Osteocyte (in vitro differentiated cells): Measurements from ENCODE around the gene CC2D1A. TPM values are rescaled to one million over a fixed set of nuclear protein-coding genes. Genes with fewer than 3 reads are reported as not detected.

ENCODE experiments used
- DNase-seq: peaks from one replicate; pipeline ENCODE4 v3.0.0; 2021; ENCODE audit warnings: mixed read lengths; ENCODE audit not compliant: unreplicated experiment; ENCODE audit errors: extremely low spot score
- H3K27ac Mint-ChIP-seq: one replicate; pipeline ENCODE4 v1.8.0; 2021; ENCODE audit warnings: mild to moderate bottlenecking, mixed read lengths; ENCODE audit not compliant: unreplicated experiment
- H3K27me3 Mint-ChIP-seq: one replicate; pipeline ENCODE4 v1.8.0; 2021; ENCODE audit warnings: mixed read lengths; ENCODE audit not compliant: unreplicated experiment
- H3K36me3 Mint-ChIP-seq: one replicate; pipeline ENCODE4 v1.8.0; 2021; ENCODE audit warnings: mixed read lengths; ENCODE audit not compliant: unreplicated experiment
- H3K4me1 Mint-ChIP-seq: one replicate; pipeline ENCODE4 v1.8.0; 2021; ENCODE audit warnings: mixed read lengths; ENCODE audit not compliant: unreplicated experiment
- H3K4me3 Mint-ChIP-seq: one replicate; pipeline ENCODE4 v1.8.0; 2021; ENCODE audit warnings: mild to moderate bottlenecking, moderate library complexity, mixed read lengths; ENCODE audit not compliant: unreplicated experiment
- H3K9me3 Mint-ChIP-seq: one replicate; pipeline ENCODE4 v1.8.0; 2021; ENCODE audit warnings: mixed read lengths; ENCODE audit not compliant: unreplicated experiment
- long read RNA-seq: library from polyadenylated mRNA; unstranded; transcript quantifications from one replicate; pipeline ENCODE4 v2.0.0, GENCODE V29; 2021
- total RNA-seq: library from RNA; stranded (reverse); gene quantifications from 2 replicates; pipeline ENCODE4 v1.2.1, GENCODE V29; 2021
- TF ChIP-seq, protein P1 (sequence below): fragments of 200-600 bp; sonication (generic); IDR thresholded peaks from 2 replicates; pipeline ENCODE4 v1.5.0; 2021; ENCODE audit warnings: antibody characterized with exemption, mild to moderate bottlenecking, moderate library complexity

CC2D1A gene
- 44.3 and 51.3 TPM in 2 replicates for total RNA-seq
- long read RNA-seq: 0 reads

DNA sequence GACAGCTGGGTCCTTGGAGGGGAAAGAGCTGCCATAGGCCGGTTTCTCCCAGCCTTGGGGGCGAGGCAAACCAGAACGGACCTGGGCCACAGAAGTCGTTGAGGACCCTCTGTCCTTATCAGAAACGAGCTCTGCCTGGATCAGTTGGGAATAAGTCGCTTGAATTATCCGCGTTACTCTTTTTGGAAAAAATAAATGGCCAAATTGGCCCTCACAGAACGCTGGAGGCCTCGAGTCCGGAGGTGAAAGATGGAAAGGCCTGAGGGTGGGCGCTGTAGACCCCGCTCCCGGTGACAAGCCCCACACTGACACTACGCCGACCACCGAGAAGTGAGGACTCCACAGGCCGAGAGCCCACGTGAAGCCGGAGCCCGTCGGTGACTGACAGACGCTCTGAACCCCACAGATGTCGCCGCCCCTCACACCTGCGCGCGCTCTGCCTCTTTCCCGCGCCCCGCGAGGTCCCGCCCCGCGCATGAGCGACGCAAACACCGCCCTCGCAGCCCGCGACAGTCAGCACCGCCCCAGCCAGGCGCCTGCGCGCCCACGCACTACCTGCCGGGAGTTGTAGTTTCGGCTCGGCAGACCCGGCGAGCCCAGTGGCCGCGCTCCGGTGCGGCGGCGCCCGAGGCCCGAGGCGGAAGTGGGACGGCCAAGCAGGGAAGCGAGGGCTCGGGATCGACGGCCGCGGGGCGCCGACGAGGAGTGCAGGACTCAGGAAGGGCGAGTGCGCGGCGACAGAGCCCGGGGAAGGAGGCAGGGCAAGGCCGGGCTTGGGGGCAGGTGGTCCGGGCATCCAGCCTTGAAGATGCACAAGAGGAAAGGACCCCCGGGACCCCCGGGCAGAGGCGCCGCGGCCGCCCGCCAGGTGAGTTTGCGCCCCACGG, at the start of gene CC2D1A, which contains the start of gene BRME1:
CC2D1A (plus strand) TSS at position 568 of the 887 bp plus-strand sequence; CDS start at position 809, 241 bp downstream.
BRME1 (minus strand) TSS at position 484 of the 887 bp plus-strand sequence. CDS start 1,225 bp downstream, outside the sequence.
- H3K9me3 Mint-ChIP-seq: no peaks in the 10 kb centered on the region
- H3K27ac Mint-ChIP-seq: peak within 1 kb of the TSS; percentile 50
- H3K36me3 Mint-ChIP-seq: peaks cover 7% of the 10 kb centered on the region
- peak; percentile 95 for DNase-seq
- H3K4me3 Mint-ChIP-seq: peak within 1 kb of the TSS; percentile 80
- H3K27me3 Mint-ChIP-seq: no peaks in the 10 kb centered on the region
- TF ChIP-seq, protein P1, sequence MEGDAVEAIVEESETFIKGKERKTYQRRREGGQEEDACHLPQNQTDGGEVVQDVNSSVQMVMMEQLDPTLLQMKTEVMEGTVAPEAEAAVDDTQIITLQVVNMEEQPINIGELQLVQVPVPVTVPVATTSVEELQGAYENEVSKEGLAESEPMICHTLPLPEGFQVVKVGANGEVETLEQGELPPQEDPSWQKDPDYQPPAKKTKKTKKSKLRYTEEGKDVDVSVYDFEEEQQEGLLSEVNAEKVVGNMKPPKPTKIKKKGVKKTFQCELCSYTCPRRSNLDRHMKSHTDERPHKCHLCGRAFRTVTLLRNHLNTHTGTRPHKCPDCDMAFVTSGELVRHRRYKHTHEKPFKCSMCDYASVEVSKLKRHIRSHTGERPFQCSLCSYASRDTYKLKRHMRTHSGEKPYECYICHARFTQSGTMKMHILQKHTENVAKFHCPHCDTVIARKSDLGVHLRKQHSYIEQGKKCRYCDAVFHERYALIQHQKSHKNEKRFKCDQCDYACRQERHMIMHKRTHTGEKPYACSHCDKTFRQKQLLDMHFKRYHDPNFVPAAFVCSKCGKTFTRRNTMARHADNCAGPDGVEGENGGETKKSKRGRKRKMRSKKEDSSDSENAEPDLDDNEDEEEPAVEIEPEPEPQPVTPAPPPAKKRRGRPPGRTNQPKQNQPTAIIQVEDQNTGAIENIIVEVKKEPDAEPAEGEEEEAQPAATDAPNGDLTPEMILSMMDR: no peak
- H3K4me1 Mint-ChIP-seq: peaks cover 14% of the 10 kb centered on the region

DNA sequence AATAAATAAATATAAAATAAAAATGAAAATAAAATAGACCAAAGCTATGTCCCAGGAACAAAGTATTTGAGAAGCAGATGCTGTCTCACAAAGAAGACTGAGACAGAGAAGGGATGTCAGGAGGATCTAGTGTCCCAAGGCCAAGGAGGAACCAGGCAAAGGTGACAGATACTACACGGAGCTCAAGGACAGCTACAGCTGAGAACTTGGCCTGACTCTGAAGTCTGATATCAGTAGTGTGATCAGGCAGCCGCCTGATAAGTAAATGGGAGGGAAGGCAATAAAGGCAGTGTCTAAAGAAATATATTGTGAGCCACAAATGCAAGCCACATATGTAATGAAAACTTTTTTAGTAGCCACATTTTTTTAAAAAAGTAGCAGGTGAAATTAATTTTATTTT, 49.5 kb upstream of the CC2D1A start:
- DNase-seq: no peak
- peak overlapping the region; percentile 66 for H3K27ac Mint-ChIP-seq
- no peaks in the 10 kb centered on the region for H3K36me3 Mint-ChIP-seq
- TF ChIP-seq, protein P1: no peak
- no peaks in the 10 kb centered on the region for H3K9me3 Mint-ChIP-seq
- no peaks in the 10 kb centered on the region for H3K27me3 Mint-ChIP-seq
- H3K4me3 Mint-ChIP-seq: no peak overlapping the region
- H3K4me1 Mint-ChIP-seq: peaks cover 45% of the 10 kb centered on the region

DNA sequence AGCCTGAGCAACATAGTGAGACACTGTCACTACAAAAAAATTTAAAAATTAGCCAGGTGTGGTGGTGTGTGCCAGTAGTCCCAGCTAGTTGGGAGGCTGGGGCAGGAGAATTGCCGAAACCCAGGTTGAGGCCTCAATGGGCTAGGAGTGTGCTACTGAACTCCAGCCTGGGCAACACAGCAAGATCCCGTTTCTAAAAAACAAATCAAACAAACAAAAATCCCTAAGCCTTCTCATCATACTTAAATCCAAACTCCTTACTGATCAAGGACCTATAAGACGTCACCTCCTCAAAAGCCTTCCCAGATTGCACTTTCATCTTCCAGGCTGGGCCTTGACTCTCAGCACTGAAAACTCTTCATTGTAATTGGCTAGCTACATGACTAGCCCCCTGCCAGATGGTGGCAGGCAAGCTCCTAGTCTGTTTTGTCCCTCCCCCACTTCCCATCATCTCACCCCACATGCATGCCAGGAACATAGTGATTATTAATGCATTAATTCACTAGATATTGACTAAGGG, 46.6 kb upstream of the CC2D1A start:
- peaks cover 50% of the 10 kb centered on the region for H3K4me1 Mint-ChIP-seq
- TF ChIP-seq, protein P1: no peak
- no peaks in the 10 kb centered on the region for H3K27me3 Mint-ChIP-seq
- no peaks in the 10 kb centered on the region for H3K36me3 Mint-ChIP-seq
- H3K4me3 Mint-ChIP-seq: no peak overlapping the region
- H3K9me3 Mint-ChIP-seq: no peaks in the 10 kb centered on the region
- no peak for DNase-seq
- peak overlapping the region; percentile 58 for H3K27ac Mint-ChIP-seq

DNA sequence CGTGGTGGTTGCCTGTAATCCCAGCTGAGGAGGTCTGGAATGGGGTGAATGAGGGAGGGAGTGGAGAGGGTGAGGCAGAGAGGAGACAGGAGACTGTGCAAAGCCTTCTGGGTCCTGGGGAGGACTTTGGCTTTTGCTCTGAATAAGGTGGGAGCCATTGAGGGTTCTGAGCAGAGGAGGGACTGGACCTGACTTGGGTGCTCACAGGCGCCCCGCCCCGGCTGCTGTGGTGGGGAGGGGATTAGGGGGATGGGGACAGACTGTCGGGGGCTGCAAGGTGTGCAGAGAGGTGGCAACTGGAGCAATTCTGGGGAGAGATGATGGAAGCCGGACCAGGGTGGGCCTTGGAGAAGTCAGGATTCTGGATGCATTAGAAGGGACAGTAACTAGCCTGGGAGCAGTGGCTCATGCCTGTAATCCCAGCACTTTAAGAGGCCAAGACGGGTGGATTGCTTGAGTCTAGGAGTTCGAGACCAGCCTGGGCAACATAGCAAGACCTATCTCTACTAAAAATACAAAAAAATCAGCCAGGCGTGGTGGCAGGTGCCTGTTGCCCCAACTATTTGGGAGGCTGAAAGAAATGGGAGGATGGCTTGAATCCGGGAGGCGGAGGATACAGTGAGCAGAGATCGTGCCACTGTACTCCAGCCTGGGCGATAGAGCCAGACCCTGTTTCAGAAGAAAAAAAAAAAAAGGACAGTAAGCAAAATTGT, 45.2 kb upstream of the CC2D1A start:
- no peaks in the 10 kb centered on the region for H3K27me3 Mint-ChIP-seq
- DNase-seq: no peak
- TF ChIP-seq, protein P1: no peak
- peaks cover 49% of the 10 kb centered on the region for H3K4me1 Mint-ChIP-seq
- H3K9me3 Mint-ChIP-seq: no peaks in the 10 kb centered on the region
- H3K27ac Mint-ChIP-seq: peak overlapping the region; percentile 95
- no peak overlapping the region for H3K4me3 Mint-ChIP-seq
- no peaks in the 10 kb centered on the region for H3K36me3 Mint-ChIP-seq

DNA sequence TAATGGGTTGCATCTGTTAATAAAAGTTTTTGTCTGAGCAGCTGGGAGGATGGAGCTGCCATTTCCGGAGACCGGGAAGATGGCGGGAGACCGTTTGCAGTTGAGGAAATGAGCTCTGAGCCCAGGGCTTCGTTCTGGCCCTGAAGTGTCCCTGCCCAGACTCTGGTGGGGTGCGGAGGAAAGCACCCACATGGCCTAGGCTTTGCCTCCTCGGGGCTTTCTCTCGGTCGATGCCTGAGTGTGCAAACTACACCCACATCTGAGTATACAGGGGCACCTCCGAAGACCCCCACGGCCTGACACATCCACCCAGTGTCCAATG, 44.6 kb upstream of the CC2D1A start:
- H3K4me3 Mint-ChIP-seq: peak overlapping the region; percentile 73
- no peaks in the 10 kb centered on the region for H3K27me3 Mint-ChIP-seq
- no peaks in the 10 kb centered on the region for H3K9me3 Mint-ChIP-seq
- no peaks in the 10 kb centered on the region for H3K36me3 Mint-ChIP-seq
- TF ChIP-seq, protein P1: no peak
- peaks cover 53% of the 10 kb centered on the region for H3K4me1 Mint-ChIP-seq
- H3K27ac Mint-ChIP-seq: peak overlapping the region; percentile 95
- DNase-seq: no peak
